D721Med (cell line): ENCODE results near the gene CNIH3.
"Not testable (repeated sequence)": the region's sequence is repeated elsewhere in the genome, so short reads cannot be mapped to it uniquely, and the experiment has no call there.

Source experiments
- DNase-seq: peaks from one replicate; pipeline ENCODE4 v3.0.0; 2011; ENCODE audit warnings: low spot score; ENCODE audit not compliant: insufficient read length
- FAIRE-seq: peaks from 2 replicates; lab custom pipeline; 2011; peaks lifted over from hg19 to GRCh38; lab: Jason Lieb, UNC
- CTCF ChIP-seq: IDR thresholded peaks from 2 replicates; pipeline ENCODE4 v1.5.1; 2012; ENCODE audit warnings: mild to moderate bottlenecking, control low read depth; ENCODE audit not compliant: insufficient read depth; ENCODE audit errors: missing control alignments

The CNIH3 gene

GRCh38 chr1:224615861-224616755 lies at the start of gene CNIH3:
TSS of gene CNIH3 (plus strand) at chr1:224616317. CDS start at chr1:224617175, 858 bp downstream.
- DNase-seq (no peak), FAIRE-seq (no peak)
- TF ChIP-seq CTCF, result no peak

GRCh38 chr1:224566492-224566891 lies 49.6 kb upstream of the CNIH3 start:
- not testable (repeated sequence) for DNase-seq, FAIRE-seq

- no peak for DNase-seq
- no peak for FAIRE-seq
- no peak for TF ChIP-seq CTCF
Observed at GRCh38 chr1:224569276-224569675, 46.8 kb upstream of the CNIH3 start.

- not testable (repeated sequence) for FAIRE-seq, DNase-seq
Observed at GRCh38 chr1:224571975-224572374, 44.1 kb upstream of the CNIH3 start.

GRCh38 chr1:224579526-224579925 lies 36.6 kb upstream of the CNIH3 start:
- no peak for FAIRE-seq
- DNase-seq, result no peak
- TF ChIP-seq CTCF, result no peak

GRCh38 chr1:224580006-224580405 lies 36.1 kb upstream of the CNIH3 start:
- FAIRE-seq, result no peak
- TF ChIP-seq CTCF, result no peak
- DNase-seq, result no peak

- DNase-seq (no peak), FAIRE-seq (no peak)
- no peak for TF ChIP-seq CTCF
Observed at GRCh38 chr1:224582041-224582440, 34.1 kb upstream of the CNIH3 start.

- DNase-seq, result no peak
- FAIRE-seq, result no peak
- no peak for TF ChIP-seq CTCF
Observed at GRCh38 chr1:224583774-224584173, 32.3 kb upstream of the CNIH3 start.
